HepG2 (cell line): ENCODE measurements around the gene DNMT3B. TPM values are rescaled to one million over a fixed set of nuclear protein-coding genes. Genes with fewer than 3 reads are reported as not detected.

ENCODE experiments used
- ATF3 ChIP-seq: sonication (generic); formaldehyde crosslinking; IDR thresholded peaks from 2 replicates; pipeline ENCODE4 v1.4.0; 2020; ENCODE audit warnings: missing genetic modification reagents
- DPF2 ChIP-seq: sonication (generic); formaldehyde crosslinking; IDR thresholded peaks from 2 replicates; pipeline ENCODE4 v1.4.0; 2020; ENCODE audit warnings: mild to moderate bottlenecking, low read depth, missing genetic modification reagents, borderline replicate concordance
- FIP1L1 ChIP-seq: fragments of 200-400 bp; formaldehyde crosslinking; IDR thresholded peaks from 2 replicates; pipeline ENCODE4 v1.6.1; 2018; ENCODE audit warnings: low read depth, mild to moderate bottlenecking, low read length, moderate library complexity, borderline replicate concordance; ENCODE audit not compliant: insufficient read depth
- FOXP4 ChIP-seq: sonication (generic); formaldehyde crosslinking; IDR thresholded peaks from 2 replicates; pipeline ENCODE4 v1.4.0; 2020; ENCODE audit warnings: missing genetic modification reagents
- HIC2 ChIP-seq: sonication (generic); formaldehyde crosslinking; IDR thresholded peaks from 2 replicates; pipeline ENCODE4 v1.9.0; 2022; ENCODE audit warnings: low read depth, missing genetic modification reagents
- HNRNPK ChIP-seq: fragments of 200-400 bp; formaldehyde crosslinking; IDR thresholded peaks from 2 replicates; pipeline ENCODE4 v1.6.1; 2018; ENCODE audit warnings: low read length, low read depth, moderate library complexity, mild to moderate bottlenecking; ENCODE audit not compliant: poor library complexity, severe bottlenecking
- NFYC ChIP-seq: IDR thresholded peaks from 2 replicates; pipeline ENCODE4 v1.6.1; 2016; ENCODE audit warnings: missing genetic modification reagents, missing compliant biosample characterization
- NR2C2 ChIP-seq: sonication (generic); formaldehyde crosslinking; IDR thresholded peaks from 2 replicates; pipeline ENCODE4 v1.4.0; 2020; ENCODE audit warnings: missing genetic modification reagents, mild to moderate bottlenecking, moderate library complexity, borderline replicate concordance
- RBAK ChIP-seq: sonication (generic); formaldehyde crosslinking; IDR thresholded peaks from 2 replicates; pipeline ENCODE4 v1.5.1; 2020; ENCODE audit warnings: mild to moderate bottlenecking, missing genetic modification reagents
- RXRA ChIP-seq: sonication (generic); formaldehyde crosslinking; IDR thresholded peaks from 2 replicates; pipeline ENCODE4 v1.5.1; 2020; ENCODE audit warnings: missing genetic modification reagents
- TRIM24 ChIP-seq: sonication (generic); formaldehyde crosslinking; IDR thresholded peaks from 2 replicates; pipeline ENCODE4 v1.8.0; 2022; ENCODE audit warnings: mild to moderate bottlenecking, missing genetic modification reagents
- ZBTB3 ChIP-seq: sonication (generic); formaldehyde crosslinking; IDR thresholded peaks from 2 replicates; pipeline ENCODE4 v1.4.0; 2020; ENCODE audit warnings: low read depth, mild to moderate bottlenecking, moderate library complexity, missing genetic modification reagents, borderline replicate concordance
- ZFP36L2 ChIP-seq: sonication (generic); formaldehyde crosslinking; IDR thresholded peaks from 2 replicates; pipeline ENCODE4 v1.4.0; 2020; ENCODE audit warnings: missing genetic modification reagents
- ZSCAN25 ChIP-seq: sonication (generic); formaldehyde crosslinking; IDR thresholded peaks from 2 replicates; pipeline ENCODE4 v1.8.0; 2022; ENCODE audit warnings: mild to moderate bottlenecking, missing genetic modification reagents
- polyA plus RNA-seq, 8 experiments: library from polyadenylated mRNA; depleted of rRNA in 3 of 8; stranded (reverse) in 7 of 8; unstranded in 1 of 8; fragments of >200 nt; fragmentation: Illumina TruSeq in 4 of 8; extraction: Trizol in 4 of 8; gene quantifications; 2 replicates each; pipeline versions ENCODE4 v1.2.1 to v1.2.3, GENCODE V29; 2011 to 2016; ENCODE audit warnings: low read depth in 4 of 8, missing spikeins in 1 of 8, mixed read lengths in 1 of 8; ENCODE audit not compliant: insufficient read depth in 1 of 8
- total RNA-seq, 5 experiments: library from RNA; depleted of rRNA; stranded (reverse); fragments of >200 nt; fragmentation: Illumina TruSeq; extraction: Trizol; gene quantifications; 2 replicates each; pipeline ENCODE4 v1.2.3, GENCODE V29; 2016; ENCODE audit warnings: low read depth in 1 of 5
- TF ChIP-seq, protein P1 (sequence below): sonication (generic); formaldehyde crosslinking; IDR thresholded peaks from 2 replicates; pipeline ENCODE4 v1.5.1; 2020; ENCODE audit warnings: mild to moderate bottlenecking, missing genetic modification reagents, borderline replicate concordance
- TF ChIP-seq, protein P2 (sequence below): IDR thresholded peaks from 2 replicates; pipeline ENCODE4 v1.6.1; 2016; ENCODE audit warnings: missing compliant biosample characterization, missing genetic modification reagents, borderline replicate concordance

The DNMT3B gene
- total and polyA plus RNA-seq, 2 of the 13 experiments (the other 11 are each of a cell fraction or from before 2014, with no cell fraction given): 3.8 to 13.9 TPM

GRCh38 chr20:32819992-32820697, 58.0 kb downstream of the DNMT3B start (continued):
- 0 out of 2 replicates have a peak, but pooled peaks have one; percentile 9 for TF ChIP-seq ATF3 (CRISPR knock-in tag)
- no peak; the same call in 1 of the 2 replicates for TF ChIP-seq ZBTB3 (CRISPR knock-in tag)
- peak; percentile 86 for TF ChIP-seq HNRNPK
- no peak for TF ChIP-seq DPF2 (CRISPR knock-in tag)
- no peak for TF ChIP-seq FIP1L1
- no peak for TF ChIP-seq TRIM24 (CRISPR knock-in tag)
- TF ChIP-seq, protein P1, sequence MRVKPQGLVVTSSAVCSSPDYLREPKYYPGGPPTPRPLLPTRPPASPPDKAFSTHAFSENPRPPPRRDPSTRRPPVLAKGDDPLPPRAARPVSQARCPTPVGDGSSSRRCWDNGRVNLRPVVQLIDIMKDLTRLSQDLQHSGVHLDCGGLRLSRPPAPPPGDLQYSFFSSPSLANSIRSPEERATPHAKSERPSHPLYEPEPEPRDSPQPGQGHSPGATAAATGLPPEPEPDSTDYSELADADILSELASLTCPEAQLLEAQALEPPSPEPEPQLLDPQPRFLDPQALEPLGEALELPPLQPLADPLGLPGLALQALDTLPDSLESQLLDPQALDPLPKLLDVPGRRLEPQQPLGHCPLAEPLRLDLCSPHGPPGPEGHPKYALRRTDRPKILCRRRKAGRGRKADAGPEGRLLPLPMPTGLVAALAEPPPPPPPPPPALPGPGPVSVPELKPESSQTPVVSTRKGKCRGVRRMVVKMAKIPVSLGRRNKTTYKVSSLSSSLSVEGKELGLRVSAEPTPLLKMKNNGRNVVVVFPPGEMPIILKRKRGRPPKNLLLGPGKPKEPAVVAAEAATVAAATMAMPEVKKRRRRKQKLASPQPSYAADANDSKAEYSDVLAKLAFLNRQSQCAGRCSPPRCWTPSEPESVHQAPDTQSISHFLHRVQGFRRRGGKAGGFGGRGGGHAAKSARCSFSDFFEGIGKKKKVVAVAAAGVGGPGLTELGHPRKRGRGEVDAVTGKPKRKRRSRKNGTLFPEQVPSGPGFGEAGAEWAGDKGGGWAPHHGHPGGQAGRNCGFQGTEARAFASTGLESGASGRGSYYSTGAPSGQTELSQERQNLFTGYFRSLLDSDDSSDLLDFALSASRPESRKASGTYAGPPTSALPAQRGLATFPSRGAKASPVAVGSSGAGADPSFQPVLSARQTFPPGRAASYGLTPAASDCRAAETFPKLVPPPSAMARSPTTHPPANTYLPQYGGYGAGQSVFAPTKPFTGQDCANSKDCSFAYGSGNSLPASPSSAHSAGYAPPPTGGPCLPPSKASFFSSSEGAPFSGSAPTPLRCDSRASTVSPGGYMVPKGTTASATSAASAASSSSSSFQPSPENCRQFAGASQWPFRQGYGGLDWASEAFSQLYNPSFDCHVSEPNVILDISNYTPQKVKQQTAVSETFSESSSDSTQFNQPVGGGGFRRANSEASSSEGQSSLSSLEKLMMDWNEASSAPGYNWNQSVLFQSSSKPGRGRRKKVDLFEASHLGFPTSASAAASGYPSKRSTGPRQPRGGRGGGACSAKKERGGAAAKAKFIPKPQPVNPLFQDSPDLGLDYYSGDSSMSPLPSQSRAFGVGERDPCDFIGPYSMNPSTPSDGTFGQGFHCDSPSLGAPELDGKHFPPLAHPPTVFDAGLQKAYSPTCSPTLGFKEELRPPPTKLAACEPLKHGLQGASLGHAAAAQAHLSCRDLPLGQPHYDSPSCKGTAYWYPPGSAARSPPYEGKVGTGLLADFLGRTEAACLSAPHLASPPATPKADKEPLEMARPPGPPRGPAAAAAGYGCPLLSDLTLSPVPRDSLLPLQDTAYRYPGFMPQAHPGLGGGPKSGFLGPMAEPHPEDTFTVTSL (CRISPR knock-in tag): no peak
- TF ChIP-seq, protein P2, sequence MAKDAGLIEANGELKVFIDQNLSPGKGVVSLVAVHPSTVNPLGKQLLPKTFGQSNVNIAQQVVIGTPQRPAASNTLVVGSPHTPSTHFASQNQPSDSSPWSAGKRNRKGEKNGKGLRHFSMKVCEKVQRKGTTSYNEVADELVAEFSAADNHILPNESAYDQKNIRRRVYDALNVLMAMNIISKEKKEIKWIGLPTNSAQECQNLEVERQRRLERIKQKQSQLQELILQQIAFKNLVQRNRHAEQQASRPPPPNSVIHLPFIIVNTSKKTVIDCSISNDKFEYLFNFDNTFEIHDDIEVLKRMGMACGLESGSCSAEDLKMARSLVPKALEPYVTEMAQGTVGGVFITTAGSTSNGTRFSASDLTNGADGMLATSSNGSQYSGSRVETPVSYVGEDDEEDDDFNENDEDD: peak; percentile 85
- peak; percentile 52; the same call in 1 of the 2 replicates for TF ChIP-seq FOXP4 (CRISPR knock-in tag)
- TF ChIP-seq ZFP36L2 (CRISPR knock-in tag): no peak
- TF ChIP-seq ZSCAN25: peak; percentile 77; the same call in 1 of the 2 replicates
- 0 out of 2 replicates have a peak, but pooled peaks have one; percentile 30 for TF ChIP-seq HIC2 (CRISPR knock-in tag)
- no peak for TF ChIP-seq RBAK (CRISPR knock-in tag)
- TF ChIP-seq NR2C2: 0 out of 2 replicates have a peak, but pooled peaks have one; percentile 21
- 0 out of 2 replicates have a peak, but pooled peaks have one; percentile 17 for TF ChIP-seq NFYC (CRISPR knock-in tag)
- 0 out of 2 replicates have a peak, but pooled peaks have one; percentile 21 for TF ChIP-seq RXRA
